Esophagus squamous epithelium (tissue), 4 donors: ENCODE measurements around the gene RBM28.

Source experiments
- POLR2A ChIP-seq, 4 donors: fragments of 450-650 bp; IDR thresholded peaks; one replicate each; pipeline ENCODE4 v1.6.1; 2017; ENCODE audit warnings: antibody characterized with exemption in 4 of 4, mild to moderate bottlenecking in 4 of 4, moderate library complexity in 3 of 4
- TF ChIP-seq, protein P1 (sequence below), 6 experiments: fragments of 450-650 bp in 4 of 6; fragments of 200-600 bp in 2 of 6; sonication (generic) in 2 of 6; IDR thresholded peaks; one replicate each; pipeline ENCODE4 v1.5.1; 2016 to 2019; ENCODE audit warnings: antibody characterized with exemption in 6 of 6, mild to moderate bottlenecking in 4 of 6, moderate library complexity in 4 of 6

GRCh38 chr7:128318691-128319090 lies 25.0 kb downstream of the RBM28 start:
- TF ChIP-seq, protein P1, sequence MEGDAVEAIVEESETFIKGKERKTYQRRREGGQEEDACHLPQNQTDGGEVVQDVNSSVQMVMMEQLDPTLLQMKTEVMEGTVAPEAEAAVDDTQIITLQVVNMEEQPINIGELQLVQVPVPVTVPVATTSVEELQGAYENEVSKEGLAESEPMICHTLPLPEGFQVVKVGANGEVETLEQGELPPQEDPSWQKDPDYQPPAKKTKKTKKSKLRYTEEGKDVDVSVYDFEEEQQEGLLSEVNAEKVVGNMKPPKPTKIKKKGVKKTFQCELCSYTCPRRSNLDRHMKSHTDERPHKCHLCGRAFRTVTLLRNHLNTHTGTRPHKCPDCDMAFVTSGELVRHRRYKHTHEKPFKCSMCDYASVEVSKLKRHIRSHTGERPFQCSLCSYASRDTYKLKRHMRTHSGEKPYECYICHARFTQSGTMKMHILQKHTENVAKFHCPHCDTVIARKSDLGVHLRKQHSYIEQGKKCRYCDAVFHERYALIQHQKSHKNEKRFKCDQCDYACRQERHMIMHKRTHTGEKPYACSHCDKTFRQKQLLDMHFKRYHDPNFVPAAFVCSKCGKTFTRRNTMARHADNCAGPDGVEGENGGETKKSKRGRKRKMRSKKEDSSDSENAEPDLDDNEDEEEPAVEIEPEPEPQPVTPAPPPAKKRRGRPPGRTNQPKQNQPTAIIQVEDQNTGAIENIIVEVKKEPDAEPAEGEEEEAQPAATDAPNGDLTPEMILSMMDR (IDR thresholded peaks at IDR 0.05) = no peak
- TF ChIP-seq POLR2A (IDR thresholded peaks at IDR 0.05) = no peak
